GF-D8 (cell line): ENCODE data around the gene NCK2.

ENCODE experiments used
- DNase-seq: peaks from one replicate; lab custom pipeline; 2025; lab: John Stamatoyannopoulos, UW

The NCK2 gene

DNA sequence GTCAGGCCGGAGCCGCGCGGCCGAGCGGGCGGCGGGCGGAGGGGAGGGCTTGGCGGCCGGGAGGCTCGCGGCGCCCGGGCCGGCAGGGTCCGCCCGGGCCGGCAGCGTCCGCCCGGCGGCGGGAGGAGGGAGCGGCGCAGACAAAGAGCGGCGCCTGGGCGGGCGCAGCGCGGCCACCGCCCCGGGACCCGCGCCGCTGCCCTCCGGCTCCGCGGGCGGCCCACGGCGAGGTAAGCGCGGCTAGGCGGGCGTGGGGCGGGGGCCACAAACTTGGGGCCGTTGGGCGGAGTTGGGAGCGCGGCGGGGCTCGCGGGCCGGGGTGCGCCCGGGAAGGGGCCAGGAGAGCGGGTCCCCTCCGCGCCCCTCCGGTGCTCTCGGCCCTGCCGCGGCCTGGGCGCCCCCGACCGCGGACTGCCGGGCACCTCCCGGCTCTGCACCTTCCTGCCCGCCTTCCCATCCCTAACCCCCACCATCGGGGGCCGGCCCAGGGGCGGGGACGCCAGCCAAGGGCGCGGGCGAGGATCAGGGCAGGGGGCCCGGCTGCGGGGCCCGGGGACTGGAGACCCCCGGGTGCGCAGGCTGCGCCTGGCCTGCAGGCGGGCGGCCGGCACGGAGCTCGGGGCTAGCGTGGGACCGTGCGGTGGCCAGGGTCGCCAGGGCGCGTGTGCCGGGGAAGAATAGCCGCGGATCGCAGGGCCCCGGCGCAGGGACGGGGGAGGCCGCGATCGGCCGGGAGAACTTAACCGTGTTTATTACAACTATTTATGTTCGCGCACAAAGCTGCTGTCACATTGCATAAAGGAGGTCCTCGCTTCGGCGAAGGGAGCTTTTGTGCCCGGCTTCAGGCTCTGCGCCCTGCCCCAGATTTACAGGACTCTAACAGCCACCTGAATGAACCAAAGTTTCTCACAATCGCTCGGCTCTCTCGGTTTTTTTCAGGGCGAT, at the start of gene NCK2:
TSS of gene NCK2 (plus strand) at position 4 of the 945 bp plus-strand sequence. CDS start 110,152 bp downstream, outside the sequence.
- DNase-seq, result no peak

DNA sequence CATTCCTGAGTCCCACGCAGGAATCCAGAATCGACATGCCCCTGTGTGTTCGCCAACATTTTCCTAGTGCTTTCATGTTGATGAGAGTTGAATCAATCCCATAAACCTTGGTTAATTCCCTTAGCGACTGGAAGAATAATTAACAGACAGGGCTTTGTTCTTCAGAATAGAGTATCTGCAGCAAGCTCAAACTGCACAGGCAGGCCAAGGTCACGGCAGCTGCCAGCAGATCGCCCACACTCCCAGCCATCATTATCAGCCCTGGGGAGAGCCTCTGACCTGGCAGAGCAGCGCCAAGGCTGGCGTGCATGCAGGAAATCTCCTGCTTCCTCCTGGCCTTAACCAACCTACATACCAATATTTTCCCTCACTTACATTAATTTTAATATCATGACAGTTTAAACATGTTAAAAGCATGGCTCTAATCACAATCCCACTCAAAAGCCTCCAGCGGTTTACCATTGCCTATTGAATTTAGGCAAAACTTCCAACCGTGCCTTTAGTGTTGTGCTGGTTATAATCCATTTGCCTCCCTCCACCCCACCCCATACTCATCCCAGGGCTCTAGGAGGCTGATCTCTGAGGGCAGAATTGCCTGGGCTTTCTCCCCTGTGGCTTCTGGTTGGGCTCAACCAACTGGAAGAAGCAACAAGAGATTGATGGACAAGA, 46.8 kb upstream of the NCK2 start:
- no peak for DNase-seq

DNA sequence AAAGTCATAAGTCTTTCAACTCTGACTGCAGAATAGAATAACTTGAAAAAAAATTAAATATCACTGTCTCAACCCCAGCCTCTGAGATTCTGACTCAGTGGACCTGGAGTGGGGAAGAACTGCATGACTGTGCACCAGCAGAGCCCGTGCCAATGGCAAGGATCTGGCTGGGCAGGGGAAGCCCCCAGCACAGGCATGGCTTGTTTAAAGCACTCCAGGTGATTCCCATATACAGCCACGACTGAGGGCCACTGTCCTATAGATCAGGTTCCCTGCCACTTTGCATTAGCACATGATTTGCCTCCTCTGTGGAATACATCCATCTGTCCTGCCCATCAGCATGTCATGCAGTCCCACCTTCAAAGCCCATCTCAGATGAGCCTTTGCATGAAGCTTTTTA, 45.9 kb upstream of the NCK2 start:
- no peak for DNase-seq

DNA sequence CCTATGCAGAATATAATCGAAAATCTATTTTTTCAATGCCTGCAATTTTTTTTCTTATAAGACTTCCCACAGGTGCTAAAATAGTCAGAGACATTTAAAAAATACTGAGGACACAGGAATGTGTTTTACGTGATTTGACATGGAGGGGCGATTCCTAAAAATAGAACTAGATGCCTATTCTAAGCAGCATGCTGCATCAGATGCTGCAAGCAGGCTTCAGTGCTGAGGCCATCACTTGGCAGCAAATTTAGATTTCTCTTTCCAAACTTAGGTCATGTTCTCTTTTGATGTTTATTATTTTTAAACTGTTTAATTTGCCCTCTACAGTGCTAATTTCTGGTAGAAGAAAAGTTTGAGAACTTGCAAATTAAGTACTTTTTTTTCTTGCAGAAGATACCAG, 43.7 kb upstream of the NCK2 start:
- DNase-seq, result no peak

DNA sequence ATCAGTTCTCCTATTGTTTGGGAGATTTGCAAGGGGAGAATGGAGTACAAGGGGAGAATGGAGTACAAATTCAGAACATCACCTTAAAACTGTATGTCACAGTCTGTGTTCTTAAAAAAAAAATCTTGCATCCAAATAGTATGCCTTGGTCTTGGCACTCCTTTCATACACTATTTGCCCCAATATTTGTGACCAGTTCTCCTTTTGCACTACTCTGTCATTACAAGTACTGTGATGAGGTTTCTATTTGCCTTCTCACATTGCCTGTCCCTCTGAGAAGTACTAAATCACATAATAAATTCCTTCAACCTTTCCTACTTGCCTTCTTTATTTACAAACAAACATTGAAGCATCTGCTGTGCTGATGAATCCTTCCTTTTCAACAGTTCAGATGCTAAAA, 36.0 kb upstream of the NCK2 start:
- DNase-seq, result no peak

DNA sequence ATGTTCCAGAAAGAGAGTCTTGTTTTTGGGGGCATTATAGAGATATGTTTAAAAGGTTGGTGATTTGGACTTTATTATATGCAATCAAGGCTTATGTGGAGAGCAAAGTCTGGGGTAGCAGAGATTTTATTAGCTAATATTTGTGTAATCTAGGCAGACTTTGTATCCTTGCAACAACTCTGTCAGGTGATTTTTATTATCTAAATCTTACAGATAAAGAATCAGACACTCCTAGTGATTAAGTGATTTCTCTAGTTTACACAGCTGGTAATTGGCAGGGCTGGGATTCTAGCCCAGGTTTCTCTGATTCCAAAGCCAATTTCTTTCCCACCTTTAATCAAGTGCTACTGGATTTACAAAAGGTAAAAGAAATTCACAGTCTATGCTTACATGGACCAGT, 33.3 kb upstream of the NCK2 start:
- no peak for DNase-seq

DNA sequence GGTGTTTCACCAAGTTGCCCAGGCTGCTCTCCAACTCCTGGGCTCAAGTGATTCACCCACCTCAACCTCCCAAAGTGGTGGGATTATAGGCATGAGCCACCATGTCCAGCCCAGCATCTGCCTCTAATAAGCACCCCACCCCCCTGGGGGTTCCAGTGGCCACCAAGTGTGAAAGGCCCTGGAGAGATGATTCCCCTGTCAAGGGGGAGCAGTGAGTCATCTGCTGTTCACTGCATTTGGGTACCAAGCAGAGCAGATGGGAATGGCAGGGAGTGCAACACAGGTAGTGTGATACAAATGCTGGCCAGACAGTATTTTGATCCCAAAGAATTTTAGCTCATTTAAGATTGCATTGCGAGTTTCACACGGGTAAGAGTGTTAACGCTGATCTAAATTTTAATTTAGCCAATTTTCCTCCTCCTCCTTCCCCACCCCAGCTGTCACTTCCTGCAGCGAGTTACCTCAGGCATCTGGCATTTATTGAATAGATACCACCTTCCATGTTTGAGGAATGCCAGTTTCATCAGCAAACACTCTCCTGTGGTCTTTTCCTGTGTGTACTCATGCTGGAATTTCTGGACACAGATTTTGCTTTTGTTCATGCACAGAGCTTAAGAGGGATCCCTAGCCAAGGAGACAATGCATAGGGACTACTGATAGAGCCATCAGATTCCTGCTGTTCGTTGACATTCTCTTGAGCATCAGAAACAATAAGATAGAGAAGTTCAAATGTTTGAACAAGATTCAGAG, 32.4 kb upstream of the NCK2 start:
- no peak for DNase-seq

DNA sequence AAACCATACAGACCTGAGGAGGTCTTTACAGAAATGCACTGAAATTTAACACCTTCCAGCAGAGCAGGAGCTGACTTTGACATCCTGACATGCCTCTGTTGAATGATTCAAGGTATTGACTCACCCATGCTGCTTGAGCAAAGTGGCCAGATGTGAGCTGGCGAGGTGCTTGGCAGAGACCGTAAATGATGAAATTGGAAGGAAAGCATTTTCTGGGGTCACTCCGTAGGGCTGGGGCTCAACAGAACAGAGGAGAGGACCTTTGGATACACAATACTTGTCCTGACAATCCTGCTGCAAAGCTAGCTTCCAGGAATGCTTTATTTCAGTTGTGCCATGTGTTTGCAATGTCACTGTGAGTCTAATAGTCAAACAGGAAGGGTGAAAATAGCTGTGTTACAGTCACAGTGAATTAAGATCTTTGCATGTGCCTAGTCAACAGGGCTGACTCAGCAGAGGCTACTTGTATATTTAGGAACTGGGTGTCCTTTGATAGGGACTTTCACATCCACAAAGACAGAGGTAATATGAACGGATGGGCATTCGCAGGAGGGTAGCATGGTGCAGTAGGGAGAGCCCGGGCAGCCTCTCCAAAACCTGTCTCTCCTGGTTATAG, 31.6 kb upstream of the NCK2 start:
- DNase-seq, result no peak

DNA sequence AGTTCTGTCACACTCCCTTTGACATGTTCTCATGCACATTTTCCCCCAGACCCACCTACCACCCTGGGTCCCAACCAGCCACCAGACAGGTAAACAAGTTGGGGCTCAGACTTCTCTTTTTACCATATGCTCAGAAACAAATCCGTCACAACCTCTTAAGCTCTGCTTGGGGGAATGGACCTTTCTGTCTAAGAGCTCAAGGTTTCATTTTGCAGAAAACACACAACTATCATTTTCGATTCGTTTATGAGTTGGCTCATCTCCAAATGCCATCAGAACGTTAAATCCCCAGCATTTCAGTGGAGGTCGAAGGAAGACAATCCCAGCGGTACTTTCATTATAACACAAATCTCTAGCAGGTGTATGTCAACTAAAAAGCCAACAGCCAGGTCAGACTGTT, 30.6 kb upstream of the NCK2 start:
- no peak for DNase-seq

DNA sequence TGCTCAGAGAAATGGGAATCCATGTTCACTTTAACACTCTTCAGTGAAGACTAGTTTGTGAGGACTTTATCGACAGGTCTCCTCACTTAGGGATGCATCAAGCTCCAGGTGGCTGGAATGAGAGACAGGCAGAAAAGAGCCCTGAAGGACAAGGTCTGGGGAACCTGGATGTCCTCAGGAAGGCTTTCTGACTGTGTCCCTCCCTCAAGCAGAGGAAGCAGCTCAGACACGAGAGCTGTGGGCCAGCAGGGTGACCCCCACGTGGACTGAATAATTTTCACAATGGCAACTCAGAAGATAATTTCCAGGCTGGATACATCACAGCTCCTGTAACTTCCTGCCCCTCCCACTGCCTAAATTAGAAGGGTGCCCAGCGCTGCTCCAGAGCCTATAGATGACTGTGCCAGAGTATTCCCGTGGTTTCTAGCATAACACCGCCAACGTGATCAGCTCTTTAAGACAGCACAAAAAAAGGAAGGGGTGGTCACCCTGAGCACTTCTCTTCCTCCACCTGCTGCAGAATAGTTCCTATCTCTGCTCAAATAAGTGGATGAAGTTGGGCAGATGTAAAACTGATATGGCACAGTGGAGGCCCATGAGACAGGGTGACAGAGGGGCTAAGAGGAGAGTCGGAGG, 25.7 kb upstream of the NCK2 start:
- DNase-seq, result no peak

DNA sequence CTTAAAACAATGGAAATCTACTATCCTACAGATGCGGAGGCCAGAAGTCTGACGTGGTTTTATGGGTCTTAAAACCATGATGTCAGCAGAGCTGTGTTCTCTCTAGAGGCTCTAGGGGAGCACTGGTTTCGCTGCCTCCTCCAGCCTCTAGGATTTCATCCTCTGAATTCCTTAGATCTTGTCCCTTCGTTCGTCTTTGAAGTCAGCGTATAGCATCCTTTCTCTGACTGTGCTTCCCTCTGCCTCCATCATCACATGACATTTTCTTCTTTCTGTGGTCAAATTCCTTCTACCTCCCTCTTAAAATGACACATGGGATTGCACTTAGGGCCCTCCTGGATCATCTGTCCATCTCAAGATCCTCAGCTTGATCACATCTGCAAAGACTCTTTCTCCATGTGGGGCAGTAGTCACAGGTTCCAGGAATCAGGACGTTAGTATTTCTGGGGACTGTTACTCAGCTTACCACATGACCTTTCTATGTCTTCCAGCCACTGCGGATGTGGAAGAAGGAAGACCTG, 22.7 kb upstream of the NCK2 start:
- peak; percentile 56 for DNase-seq

DNA sequence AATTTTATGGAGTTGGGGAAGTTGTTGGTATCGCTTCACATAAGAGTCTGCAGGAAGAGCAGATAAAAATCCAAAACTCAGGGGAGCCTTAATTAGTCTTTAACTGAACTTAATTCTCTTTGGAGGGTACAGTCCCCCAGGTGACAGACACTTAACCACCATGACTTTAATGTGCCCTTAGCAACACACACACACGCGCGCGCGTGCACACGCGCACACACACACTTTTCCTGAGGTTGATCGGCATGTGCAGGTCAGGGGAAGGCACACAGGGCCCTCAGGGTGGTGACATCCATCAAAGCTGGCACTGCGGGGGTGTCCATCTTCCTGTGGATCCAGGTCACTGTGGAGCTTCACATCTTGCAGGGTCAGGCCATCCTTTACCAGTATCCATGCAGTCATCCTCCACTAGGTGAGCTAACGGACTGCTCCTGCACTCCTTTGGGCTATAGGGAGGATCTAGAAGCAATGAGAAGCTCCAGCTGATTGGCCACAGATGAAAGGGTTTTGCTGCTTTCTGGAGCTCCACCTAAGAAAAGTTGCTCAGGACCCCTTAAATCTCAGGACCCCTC, 21.9 kb upstream of the NCK2 start:
- no peak for DNase-seq

DNA sequence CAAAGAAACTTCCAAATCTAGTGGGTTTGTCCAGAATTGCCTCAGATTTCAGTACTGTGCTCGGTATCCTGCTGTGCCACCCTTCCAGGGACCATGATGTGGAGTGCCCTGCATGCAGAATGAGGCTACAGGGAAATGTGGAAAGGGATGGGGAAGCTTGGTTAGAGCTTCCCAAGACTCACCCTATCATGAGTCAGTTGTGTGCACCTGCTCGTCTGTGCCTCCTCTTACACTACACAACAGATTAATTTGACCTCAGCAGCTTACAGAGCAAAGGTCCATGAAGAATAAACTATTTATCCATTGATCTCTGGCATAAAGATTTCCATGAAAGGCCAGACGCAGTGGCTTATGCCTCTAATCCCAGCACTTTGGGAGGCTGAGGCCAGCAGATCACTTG, 21.3 kb upstream of the NCK2 start:
- DNase-seq, result no peak

DNA sequence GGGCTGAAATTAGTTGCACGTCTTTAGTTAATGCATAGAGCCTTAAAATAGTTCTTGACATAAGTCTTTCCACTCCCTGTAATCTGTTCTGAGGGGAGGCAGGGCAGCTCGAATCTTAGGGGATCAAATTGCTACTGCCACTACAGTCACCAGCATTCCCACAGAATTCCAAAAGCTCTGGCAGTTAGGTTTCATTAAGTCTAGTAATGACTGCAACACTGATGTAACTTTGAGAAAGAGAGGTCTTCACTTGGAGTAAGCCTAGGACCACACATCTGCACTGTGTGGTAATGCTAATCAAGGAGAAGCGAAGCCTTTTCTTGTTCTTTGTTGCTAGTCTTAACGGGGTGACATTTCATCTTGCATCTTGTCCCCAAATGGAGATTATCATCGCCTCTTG, 19.3 kb upstream of the NCK2 start:
- no peak for DNase-seq

DNA sequence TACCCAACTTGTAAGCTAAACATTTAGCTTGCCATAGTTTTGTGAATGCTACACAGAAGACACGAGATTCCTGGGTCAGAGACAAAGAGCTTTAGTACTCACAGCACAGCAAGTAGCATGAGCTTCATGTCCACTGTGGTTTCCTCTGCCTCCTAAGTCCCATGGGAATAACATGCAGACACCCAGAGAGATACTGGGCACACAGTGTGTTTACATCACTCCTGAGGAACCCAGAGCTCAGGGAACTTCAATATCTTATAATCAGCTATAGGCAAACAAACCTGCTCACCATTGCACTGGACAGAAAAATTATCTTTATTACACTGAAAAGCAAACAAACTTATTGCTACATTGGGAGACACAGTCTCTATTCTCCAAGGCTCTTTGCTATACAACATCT, 14.5 kb upstream of the NCK2 start:
- DNase-seq, result no peak

DNA sequence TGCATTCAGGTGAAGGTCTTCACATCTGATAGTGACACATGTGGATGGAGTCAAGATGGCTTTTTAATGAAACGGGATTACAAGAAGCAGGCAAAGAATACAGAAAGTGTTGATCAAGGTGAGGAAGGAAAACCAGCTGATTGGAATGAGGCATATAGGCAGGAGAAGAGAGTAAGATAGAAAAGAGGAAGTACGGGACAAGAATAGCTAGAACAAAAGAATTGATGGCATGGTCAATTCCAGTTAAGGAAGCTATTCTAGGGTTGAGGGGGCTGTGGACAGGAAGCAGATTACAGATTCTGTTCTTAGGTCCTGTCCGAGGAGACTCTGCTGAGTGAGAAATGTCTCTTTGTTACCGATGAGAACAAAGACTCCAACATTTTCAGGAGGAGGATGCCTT, 13.2 kb upstream of the NCK2 start:
- DNase-seq, result no peak

DNA sequence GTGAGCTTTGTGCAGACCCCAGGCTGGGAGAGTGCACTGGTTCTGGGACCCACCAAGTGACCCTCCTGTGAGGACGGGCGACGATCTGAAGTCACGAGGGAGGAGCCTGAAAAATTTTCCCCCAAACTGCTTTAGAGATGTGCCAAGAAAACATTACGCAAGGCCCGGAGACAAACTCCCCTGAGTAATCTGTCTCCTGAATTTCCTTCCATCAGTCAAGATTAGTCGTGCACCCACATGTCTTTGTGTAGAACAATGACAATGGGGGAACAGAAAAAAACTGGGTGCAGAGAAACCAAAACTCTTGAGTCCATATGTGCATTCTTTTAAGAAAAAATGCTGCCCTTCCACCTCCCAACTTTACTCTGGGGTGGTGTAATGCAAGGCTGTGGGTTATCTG, 12.6 kb upstream of the NCK2 start:
- no peak for DNase-seq

DNA sequence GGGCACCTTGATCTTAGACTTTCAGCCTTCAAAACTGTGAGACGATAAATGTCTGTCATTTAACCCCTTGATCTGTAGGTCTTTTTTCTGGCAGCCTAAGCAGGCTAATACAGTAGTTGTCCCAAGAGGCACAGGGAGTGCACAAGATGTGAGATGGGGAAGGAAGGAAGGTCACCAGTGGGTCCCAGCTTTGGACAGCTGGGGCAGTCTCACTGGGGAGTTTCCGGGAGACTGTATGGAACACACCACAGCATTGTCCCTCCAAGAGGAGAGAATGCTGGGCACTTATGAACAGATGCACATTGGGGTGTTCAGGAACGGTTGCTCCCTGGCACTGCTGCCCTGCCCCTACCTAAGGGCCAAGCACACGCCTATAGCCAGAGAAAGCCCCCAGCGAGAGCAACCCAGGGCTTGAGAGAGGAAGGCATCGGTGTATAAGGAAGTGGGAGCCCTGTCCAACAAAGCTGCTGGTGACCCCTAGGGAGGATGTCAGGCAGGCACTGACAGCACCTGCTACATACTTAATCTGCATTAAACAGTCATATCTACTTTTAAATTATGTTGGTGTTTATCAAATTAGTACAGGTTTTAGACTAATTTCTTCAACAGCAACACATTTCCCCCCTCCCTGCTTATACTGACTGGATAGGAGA, 11.6 kb upstream of the NCK2 start:
- DNase-seq, result no peak

DNA sequence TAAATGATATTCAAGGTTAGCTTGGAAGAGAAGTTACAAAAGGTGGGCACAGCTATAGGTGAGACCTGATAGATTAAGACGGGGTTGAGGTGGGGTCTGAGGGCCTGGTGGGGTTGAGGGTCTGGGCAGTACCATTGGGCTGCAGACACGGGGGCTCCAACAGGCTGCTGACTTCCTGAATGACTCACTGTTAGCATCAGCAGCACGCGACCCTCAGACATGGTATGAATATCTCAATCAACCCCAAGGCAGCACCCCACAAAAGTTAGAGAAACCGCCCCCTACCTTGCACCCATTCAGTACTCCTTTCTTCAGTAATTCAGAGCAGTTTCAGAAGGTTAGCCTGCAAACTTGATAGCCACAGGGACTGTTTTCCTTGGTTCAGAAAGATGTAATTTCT, 10.8 kb upstream of the NCK2 start:
- DNase-seq, result no peak

DNA sequence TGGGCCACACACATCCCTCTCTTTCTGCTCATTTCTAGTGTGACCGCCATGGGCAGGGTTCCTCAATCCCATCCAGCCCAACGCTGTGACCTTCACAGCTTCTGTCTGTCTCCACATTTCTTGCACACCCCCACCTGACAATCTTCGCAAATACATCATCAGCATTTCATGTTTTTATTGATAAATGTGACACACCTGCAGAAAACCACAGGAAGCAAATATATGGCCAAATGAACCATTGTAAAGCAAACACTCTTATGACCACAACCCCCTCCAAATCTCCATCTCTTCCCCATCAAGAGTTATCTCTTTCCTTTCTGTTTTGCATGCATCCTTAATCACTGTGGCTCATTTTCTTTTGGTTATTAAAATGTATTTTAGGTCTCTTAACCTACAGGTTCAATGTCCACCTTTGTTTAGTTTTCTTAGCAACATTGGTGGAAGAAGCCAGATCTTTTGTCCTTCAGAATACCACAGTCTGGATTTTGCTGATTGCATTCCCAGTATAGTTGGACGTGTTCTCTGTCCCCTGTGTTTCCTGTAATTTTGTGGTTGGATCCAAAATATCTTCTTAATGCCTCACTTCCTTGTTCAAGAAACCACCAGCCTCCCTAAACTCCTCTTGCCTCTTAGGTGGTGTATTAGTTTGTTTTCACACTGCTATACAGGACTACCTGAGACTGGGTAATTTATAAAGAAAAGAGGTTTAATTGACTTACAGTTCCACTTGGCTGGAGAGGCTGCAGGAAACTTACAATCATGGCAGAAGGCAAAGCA, 9.8 kb upstream of the NCK2 start:
- no peak for DNase-seq
